Activated CD4-positive, alpha-beta T cell treated with anti-CD3 and anti-CD28 coated beads, Interleukin-2, Interleukin-6, amounts not matched to agents 100 ng/mL and 50 ng/mL, durations not matched to agents 16 hours and 8 hours (primary cell): ENCODE measurements around the gene NCR3LG1.

Experiments used
- DNase-seq: peaks from one replicate; pipeline ENCODE4 v3.0.0-alpha.2; 2020

NCR3LG1 gene, protein sequence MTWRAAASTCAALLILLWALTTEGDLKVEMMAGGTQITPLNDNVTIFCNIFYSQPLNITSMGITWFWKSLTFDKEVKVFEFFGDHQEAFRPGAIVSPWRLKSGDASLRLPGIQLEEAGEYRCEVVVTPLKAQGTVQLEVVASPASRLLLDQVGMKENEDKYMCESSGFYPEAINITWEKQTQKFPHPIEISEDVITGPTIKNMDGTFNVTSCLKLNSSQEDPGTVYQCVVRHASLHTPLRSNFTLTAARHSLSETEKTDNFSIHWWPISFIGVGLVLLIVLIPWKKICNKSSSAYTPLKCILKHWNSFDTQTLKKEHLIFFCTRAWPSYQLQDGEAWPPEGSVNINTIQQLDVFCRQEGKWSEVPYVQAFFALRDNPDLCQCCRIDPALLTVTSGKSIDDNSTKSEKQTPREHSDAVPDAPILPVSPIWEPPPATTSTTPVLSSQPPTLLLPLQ

GRCh38 chr11:17351510-17352176 lies at the start of gene NCR3LG1:
Gene NCR3LG1 (plus strand): TSS chr11:17351800. CDS start chr11:17351970, 170 bp downstream.
- DNase-seq: peak; percentile 29

- no peak for DNase-seq
These were observed 38.0 kb upstream of the NCR3LG1 start for GRCh38 chr11:17313349-17314231.

- DNase-seq: no peak
These were observed 37.4 kb upstream of the NCR3LG1 start for GRCh38 chr11:17314232-17314547.

DNA sequence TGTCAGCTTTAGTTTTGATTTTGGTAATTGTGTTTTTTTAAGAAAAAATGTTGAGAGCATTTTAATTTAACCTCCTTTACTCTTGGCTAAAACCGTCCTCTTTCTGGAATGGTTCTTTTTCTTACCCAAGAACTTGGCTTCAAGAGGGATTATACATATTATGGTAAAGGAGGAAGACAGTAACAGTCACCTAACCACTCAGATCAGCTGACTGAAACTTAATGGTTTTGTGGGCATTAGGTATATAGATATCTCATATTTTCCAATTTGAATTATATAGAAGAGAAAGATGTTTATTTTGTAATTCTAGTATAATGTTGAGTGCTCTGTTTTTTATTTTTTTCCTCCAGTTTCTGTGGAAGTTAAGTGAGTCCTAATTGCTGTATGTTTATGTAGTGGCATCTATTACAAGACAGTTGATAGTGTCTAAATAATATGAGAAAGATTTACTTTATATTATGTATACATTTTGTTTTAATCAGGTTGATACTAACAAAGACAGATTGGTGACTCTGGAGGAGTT lies 36.6 kb upstream of the NCR3LG1 start:
- DNase-seq: peak; percentile 11

GRCh38 chr11:17328871-17329494 lies 22.6 kb upstream of the NCR3LG1 start:
- no peak for DNase-seq

- no peak for DNase-seq
These were observed 19.9 kb upstream of the NCR3LG1 start for GRCh38 chr11:17331669-17332068.

- no peak for DNase-seq
These were observed 17.6 kb upstream of the NCR3LG1 start for GRCh38 chr11:17333799-17334586.

DNA sequence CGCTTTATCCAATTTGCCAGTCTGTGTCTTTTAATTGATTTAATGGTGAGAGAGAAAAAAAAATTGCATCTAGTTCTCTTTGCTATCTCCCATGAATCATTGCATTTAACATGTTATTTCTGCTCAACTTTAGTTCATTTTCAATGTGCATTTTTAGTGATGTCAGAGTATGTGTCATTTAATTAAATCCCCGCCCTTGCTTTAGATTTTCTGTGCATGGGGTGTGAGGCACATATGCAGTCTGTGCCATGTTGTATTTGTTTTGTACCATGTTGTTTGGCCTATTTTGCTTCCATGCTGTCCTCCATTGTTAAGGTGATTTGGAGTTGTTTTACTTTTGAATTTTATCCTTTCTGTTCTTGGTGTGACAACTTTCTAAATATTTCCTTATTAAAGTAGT lies 8.3 kb upstream of the NCR3LG1 start:
- DNase-seq: no peak

DNA sequence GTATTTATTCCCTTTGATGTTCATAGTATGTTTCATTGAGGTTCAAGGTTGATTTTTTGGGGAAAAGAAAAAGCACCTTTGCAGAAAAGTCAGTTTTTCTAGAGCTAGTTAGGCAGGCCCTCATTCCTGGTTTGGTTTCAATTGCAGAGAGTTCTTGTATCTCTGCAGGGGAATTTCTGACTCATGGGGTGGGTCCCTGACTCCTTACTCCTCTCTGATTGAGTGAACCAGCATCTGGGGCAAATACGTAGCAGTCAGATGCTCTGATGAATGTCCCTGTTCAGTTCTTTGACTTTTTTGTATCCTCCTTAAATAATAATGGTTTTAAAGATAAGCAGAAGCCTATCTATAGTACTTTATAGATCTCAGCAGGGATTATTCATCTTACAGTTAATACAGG lies 7.7 kb upstream of the NCR3LG1 start:
- peak; percentile 15 for DNase-seq

DNA sequence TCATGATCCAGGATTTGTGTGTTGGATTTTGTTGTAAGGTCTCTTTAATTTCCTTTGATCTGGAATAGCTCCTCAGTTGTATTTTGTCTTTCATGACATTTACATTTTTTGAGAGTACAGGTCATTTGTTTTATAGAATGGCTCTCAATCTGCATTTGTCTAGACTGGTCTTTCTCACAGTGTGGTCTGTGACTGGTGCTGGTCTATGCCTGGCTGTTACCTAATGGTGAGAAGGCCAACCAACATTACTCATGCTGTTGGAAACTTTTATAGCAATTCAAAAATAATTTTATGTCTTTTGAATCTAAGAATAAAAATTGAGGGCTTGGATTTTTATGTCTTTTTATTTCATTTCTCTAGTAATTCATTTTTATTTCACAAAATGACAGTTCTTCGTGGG lies 3.9 kb upstream of the NCR3LG1 start:
- DNase-seq: no peak

DNA sequence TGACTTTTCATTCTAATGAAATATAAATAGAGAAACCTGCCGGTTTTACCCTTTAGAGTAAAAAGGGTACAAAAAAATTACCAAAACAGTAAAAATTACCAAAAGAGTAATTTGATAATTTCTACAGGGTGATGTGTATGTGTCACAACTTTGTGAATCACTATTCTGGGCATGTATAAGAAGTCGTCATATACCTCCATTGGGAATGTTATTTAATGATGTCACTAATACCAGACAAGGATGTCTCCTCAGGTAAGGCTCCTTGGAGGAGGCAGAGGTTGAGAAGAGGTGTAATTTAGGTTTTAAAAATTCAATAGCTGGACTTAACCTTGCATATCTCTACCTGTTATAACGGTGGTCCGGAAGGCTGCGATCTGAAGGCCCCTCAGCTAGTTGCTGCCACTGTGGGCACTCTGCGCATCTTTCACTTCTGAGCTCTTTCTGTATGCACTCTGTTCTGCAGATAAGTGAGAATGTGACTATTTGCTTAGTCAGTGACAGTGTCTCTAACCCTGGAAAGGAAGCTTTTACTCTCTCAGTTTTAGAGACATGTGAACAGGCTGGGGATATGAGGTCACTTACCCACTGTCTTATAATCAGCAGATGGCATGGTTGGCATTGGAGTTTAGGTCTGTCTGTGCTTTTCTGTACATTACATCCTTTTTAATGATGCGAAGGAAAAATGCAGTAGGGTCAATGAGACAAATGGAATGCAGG lies 987 bp upstream of the NCR3LG1 start:
- no peak for DNase-seq

DNA sequence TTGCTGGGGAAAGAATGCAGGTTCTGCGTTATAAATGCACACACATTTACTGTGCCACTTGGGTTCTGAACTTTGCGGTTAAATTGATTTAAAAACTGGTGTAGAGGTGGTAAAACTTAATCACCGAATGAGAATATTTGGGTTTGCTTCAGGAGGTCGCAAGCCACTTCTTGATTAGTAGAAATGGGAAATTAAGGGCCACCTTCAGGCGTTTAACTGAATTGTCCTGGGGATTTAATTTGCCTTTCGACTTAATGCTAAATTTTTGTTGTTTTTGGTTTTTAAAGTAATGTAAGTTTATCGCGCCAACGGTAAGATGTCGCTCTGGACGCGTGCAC lies 459 bp upstream of the NCR3LG1 start:
- no peak for DNase-seq

GRCh38 chr11:17352950-17353820 lies 1.6 kb downstream of the NCR3LG1 start:
- DNase-seq: peak; percentile 45

DNA sequence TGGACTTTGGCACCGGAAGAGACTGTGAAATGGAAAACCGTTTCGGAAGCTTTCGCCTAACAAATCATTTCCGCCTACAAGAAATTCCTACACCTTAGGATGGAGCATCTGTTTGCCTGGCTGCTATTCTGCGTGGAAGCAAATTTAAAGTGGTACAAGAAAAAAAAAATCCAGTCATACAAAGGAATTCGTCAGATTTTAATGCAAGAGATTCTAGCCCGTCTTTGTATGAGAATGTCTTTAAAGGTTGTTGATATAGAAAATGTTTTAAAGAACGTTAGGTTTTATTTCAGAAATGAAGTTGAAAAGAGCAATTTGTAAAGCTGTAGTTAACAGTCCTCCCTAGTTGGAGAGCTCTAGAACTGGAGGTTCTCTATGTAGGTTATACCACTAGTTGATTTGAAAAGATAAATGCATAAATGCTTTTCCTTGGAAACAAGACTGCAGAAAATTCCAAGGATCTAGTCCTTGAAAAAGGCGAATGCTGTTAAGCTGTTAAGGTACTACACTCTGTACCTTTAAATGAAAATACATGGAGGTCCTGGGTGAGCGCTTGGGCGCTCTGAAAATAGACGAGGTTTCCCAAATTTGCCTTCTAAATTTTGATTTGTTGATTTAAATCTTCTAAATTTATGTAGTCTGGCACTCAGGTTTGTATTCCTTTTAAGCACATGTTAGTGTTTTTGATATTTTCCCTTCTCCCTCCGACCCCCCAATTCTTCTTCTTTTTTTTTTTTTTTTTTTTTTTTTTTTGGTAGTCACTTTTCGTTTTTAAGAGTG lies 2.4 kb downstream of the NCR3LG1 start:
- DNase-seq: no peak

DNA sequence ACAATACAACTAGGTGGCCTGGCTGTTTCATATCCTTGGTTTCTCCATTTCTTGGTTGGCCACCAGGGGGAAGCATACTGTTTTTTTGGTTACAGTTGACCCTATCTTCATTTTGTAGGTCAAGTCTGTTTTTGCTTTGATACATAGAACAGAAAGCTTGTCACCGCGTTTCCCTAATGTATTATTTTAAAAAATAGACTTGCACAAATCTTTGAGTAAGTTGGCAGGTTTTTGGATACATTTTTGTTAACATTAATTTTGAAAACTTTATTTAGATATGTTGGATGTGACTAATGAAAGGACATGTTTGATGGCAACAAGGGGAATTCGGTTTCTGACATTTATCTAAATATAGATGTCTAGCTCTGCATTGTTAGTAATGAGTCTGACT lies 3.0 kb downstream of the NCR3LG1 start:
- peak; percentile 78 for DNase-seq

DNA sequence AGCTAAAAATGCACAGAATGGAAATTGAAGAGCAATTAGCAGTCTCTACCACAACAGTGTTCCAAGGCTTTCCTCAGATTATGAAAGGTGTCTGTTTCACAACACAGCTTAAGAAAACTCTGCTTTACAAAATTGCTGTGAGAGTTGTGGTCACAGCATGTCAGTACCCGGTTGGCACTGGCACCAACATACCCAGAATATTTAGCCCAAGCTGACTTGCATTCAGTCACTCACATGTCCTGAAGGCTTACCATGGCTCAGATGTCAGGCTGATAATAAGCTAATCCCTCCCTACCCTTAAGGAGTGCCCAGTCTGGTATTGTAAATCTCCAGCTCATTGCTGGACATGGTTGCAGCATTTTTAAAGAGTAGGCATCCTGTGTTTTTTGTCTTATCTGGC lies 14.9 kb downstream of the NCR3LG1 start:
- no peak for DNase-seq

- DNase-seq: no peak
These were observed 17.0 kb downstream of the NCR3LG1 start for GRCh38 chr11:17368551-17368950.

GRCh38 chr11:17369094-17369493 lies 17.5 kb downstream of the NCR3LG1 start:
- no peak for DNase-seq

- no peak for DNase-seq
These were observed 18.2 kb downstream of the NCR3LG1 start for GRCh38 chr11:17369684-17370243.
